SK-N-SH treated with all-trans-retinoic acid at 6 μM for 48 hours (cell line): ENCODE data around the gene INTS3.

Experiments used
- ATAC-seq: fragments of 200-7000 bp; cut with Tn5 transposase; 3 replicates; pipeline ENCODE4 v1.9.1; 2020; ENCODE audit warnings: mild to moderate bottlenecking, moderate library complexity
- ARNTL ChIP-seq: fragments of 450-650 bp; formaldehyde crosslinking; IDR thresholded peaks from 2 replicates; pipeline ENCODE4 v1.5.0; 2020; ENCODE audit warnings: low read depth, mild to moderate bottlenecking, moderate library complexity, borderline replicate concordance
- BACH2 ChIP-seq: fragments of 250-450 bp; sonication (Bioruptor Pico); IDR thresholded peaks from 2 replicates; pipeline ENCODE4 v1.9.0; 2021; ENCODE audit warnings: mild to moderate bottlenecking, borderline replicate concordance
- CREB5 ChIP-seq: fragments of 250-450 bp; sonication (Bioruptor Pico); IDR thresholded peaks from 2 replicates; pipeline ENCODE4 v1.5.1; 2020; ENCODE audit warnings: low read depth, mild to moderate bottlenecking, moderate library complexity
- CSDC2 ChIP-seq: fragments of 250-450 bp; sonication (Bioruptor Pico); IDR thresholded peaks from 2 replicates; pipeline ENCODE4 v1.5.0; 2020; ENCODE audit warnings: mild to moderate bottlenecking, moderate library complexity
- ESRRG ChIP-seq: fragments of 250-450 bp; sonication (Bioruptor Pico); IDR thresholded peaks from 2 replicates; pipeline ENCODE4 v1.6.1; 2021; ENCODE audit warnings: mild to moderate bottlenecking
- GLIS3 ChIP-seq: fragments of 250-450 bp; sonication (Bioruptor Pico); IDR thresholded peaks from 2 replicates; pipeline ENCODE4 v1.5.0; 2020; ENCODE audit warnings: mild to moderate bottlenecking, moderate library complexity
- ISL1 ChIP-seq: fragments of 250-450 bp; sonication (Bioruptor Pico); IDR thresholded peaks from 2 replicates; pipeline ENCODE4 v2.1.2; 2022; ENCODE audit warnings: mild to moderate bottlenecking, moderate library complexity
- PATZ1 ChIP-seq: fragments of 250-450 bp; sonication (Bioruptor Pico); IDR thresholded peaks from 2 replicates; pipeline ENCODE4 v1.8.0; 2020; ENCODE audit warnings: mild to moderate bottlenecking, moderate library complexity, borderline replicate concordance
- POU6F1 ChIP-seq: fragments of 250-450 bp; sonication (Bioruptor Pico); IDR thresholded peaks from 2 replicates; pipeline ENCODE4 v1.8.0; 2021; ENCODE audit warnings: low read depth, mild to moderate bottlenecking, moderate library complexity, borderline replicate concordance
- PPARA ChIP-seq: fragments of 250-450 bp; sonication (Bioruptor Pico); IDR thresholded peaks from 2 replicates; pipeline ENCODE4 v1.5.0; 2020; ENCODE audit warnings: mild to moderate bottlenecking, borderline replicate concordance
- RARB ChIP-seq: fragments of 250-450 bp; sonication (Bioruptor Pico); IDR thresholded peaks from 2 replicates; pipeline ENCODE4 v1.8.0; 2021; ENCODE audit warnings: mild to moderate bottlenecking, moderate library complexity
- TCF4 ChIP-seq: fragments of 250-450 bp; sonication (Bioruptor Pico); IDR thresholded peaks from 2 replicates; pipeline ENCODE4 v1.8.0; 2021; ENCODE audit warnings: mild to moderate bottlenecking, moderate library complexity, borderline replicate concordance
- TOX ChIP-seq: fragments of 250-450 bp; sonication (Bioruptor Pico); IDR thresholded peaks from 2 replicates; pipeline ENCODE4 v1.8.0; 2021; ENCODE audit warnings: mild to moderate bottlenecking, moderate library complexity, borderline replicate concordance
- TSHZ2 ChIP-seq: fragments of 250-450 bp; sonication (Bioruptor Pico); IDR thresholded peaks from 2 replicates; pipeline ENCODE4 v1.5.0; 2020; ENCODE audit warnings: mild to moderate bottlenecking, moderate library complexity
- ZC3H10 ChIP-seq: fragments of 250-450 bp; sonication (Bioruptor Pico); IDR thresholded peaks from 2 replicates; pipeline ENCODE4 v1.5.1; 2021; ENCODE audit warnings: mild to moderate bottlenecking, moderate library complexity
- ZFP3 ChIP-seq: fragments of 250-450 bp; sonication (Bioruptor Pico); IDR thresholded peaks from 2 replicates; pipeline ENCODE4 v1.5.0; 2020; ENCODE audit warnings: mild to moderate bottlenecking, moderate library complexity
- ZFP30 ChIP-seq: fragments of 450-650 bp; formaldehyde crosslinking; IDR thresholded peaks from 2 replicates; pipeline ENCODE4 v1.5.0; 2022; ENCODE audit warnings: mild to moderate bottlenecking, moderate library complexity
- ZNF565 ChIP-seq: fragments of 450-650 bp; formaldehyde crosslinking; conservative IDR thresholded peaks from 2 replicates; pipeline ENCODE4 v1.5.0; 2020; ENCODE audit warnings: low read depth, mild to moderate bottlenecking, moderate library complexity
- ZNF70 ChIP-seq: fragments of 450-650 bp; formaldehyde crosslinking; IDR thresholded peaks from 2 replicates; pipeline ENCODE4 v1.5.0; 2020; ENCODE audit warnings: mild to moderate bottlenecking, moderate library complexity

The INTS3 gene

GRCh38 chr1:153746174-153746573, 18.3 kb downstream of the INTS3 start:
- ATAC-seq: no peak
- TF ChIP-seq ZFP3 (CRISPR knock-in tag): no peak
- TF ChIP-seq ARNTL: no peak
- TF ChIP-seq ESRRG (CRISPR knock-in tag): no peak
- TF ChIP-seq PATZ1 (CRISPR knock-in tag): no peak
- no peak for TF ChIP-seq CREB5 (CRISPR knock-in tag)
- TF ChIP-seq PPARA: no peak
- TF ChIP-seq ZNF565 (CRISPR knock-in tag): no peak
- TF ChIP-seq POU6F1: no peak
- no peak for TF ChIP-seq RARB
- no peak for TF ChIP-seq ZFP30 (CRISPR knock-in tag)
- no peak for TF ChIP-seq TCF4 (CRISPR knock-in tag)
- TF ChIP-seq BACH2 (CRISPR knock-in tag): no peak
- TF ChIP-seq TOX: no peak
- TF ChIP-seq ISL1: no peak
- TF ChIP-seq TSHZ2 (CRISPR knock-in tag): no peak
- TF ChIP-seq GLIS3 (CRISPR knock-in tag): no peak

GRCh38 chr1:153748903-153749302, 21.1 kb downstream of the INTS3 start:
- ATAC-seq: peak; percentile 14
- TF ChIP-seq RARB (no peak), ZFP3 (CRISPR knock-in tag) (no peak), PATZ1 (CRISPR knock-in tag) (no peak), ESRRG (CRISPR knock-in tag) (no peak)

DNA sequence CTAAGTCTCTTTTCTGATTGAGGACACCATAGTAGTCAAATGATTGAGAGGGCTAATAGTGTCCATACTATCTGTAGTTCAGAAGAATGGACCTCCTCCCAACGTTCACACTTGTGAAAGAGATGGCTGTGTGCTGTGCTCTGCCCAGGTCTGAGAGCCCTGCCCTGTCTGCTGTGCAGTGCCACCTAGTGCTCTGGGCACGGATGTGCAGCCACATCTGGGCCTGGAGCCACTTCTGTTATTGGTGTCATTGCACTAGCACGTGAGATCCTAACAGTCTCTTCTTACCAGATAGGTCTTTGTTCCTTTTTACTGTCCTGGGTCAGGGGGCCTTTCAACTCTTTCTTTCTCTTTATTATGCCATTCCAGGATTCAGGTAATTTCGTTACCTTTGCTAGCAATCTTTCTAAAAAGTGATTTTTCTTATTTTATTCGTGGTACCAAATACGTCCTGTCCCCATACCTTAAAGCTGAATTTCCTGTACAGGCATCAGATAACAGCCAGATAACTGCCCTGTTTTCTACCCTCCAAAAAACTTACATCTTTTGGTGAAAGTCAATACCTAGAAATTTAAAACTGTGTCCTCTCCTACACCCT, 21.7 kb downstream of the INTS3 start:
- no peak for TF ChIP-seq PATZ1 (CRISPR knock-in tag)
- no peak for TF ChIP-seq ESRRG (CRISPR knock-in tag)
- TF ChIP-seq ZNF565 (CRISPR knock-in tag): no peak
- TF ChIP-seq TOX: no peak
- no peak for TF ChIP-seq GLIS3 (CRISPR knock-in tag)
- no peak for TF ChIP-seq TSHZ2 (CRISPR knock-in tag)
- no peak for TF ChIP-seq CREB5 (CRISPR knock-in tag)
- TF ChIP-seq TCF4 (CRISPR knock-in tag): no peak
- no peak for TF ChIP-seq ZC3H10
- no peak for TF ChIP-seq PPARA
- TF ChIP-seq ARNTL: no peak
- TF ChIP-seq CSDC2 (CRISPR knock-in tag): no peak
- TF ChIP-seq ZNF70 (CRISPR knock-in tag): no peak
- TF ChIP-seq BACH2 (CRISPR knock-in tag): no peak
- no peak for TF ChIP-seq ZFP3 (CRISPR knock-in tag)
- peak; percentile 100 for ATAC-seq
